ENCODE measurements around the gene FGD6. TPM values are rescaled to one million over a fixed set of nuclear protein-coding genes. Genes with fewer than 3 reads are reported as not detected.

Gene FGD6
- polyA plus RNA-seq, 3 donors from 2014 or later: 0.23 to 1.0 TPM; not detected in 1

GRCh38 chr12:95085612-95086011 lies 131.7 kb downstream of the FGD6 start:
- Mint-ChIP-seq H3K9me3 (no peaks in the 10 kb centered on the region), H3K4me3 (no peak overlapping the region), H3K4me1 (no peaks in the 10 kb centered on the region), H3K27me3 (ENCODE audit: low read depth in 3 of 3) (peaks cover 0 to 2% (median 0%) of the 10 kb centered on the region in 3 donors), H3K27ac (no peak overlapping the region), H3K36me3 (no peaks in the 10 kb centered on the region)
- no peak for DNase-seq

GRCh38 chr12:95083938-95084337 lies 133.3 kb downstream of the FGD6 start:
- no peak overlapping the region for H3K27ac Mint-ChIP-seq

GRCh38 chr12:95083471-95083870 lies 133.8 kb downstream of the FGD6 start:
- H3K4me3 Mint-ChIP-seq: no peak overlapping the region
- no peaks in the 10 kb centered on the region for H3K27me3 Mint-ChIP-seq (ENCODE audit: low read depth in 3 of 3)
- no peaks in the 10 kb centered on the region for H3K36me3 Mint-ChIP-seq
- no peaks in the 10 kb centered on the region for H3K4me1 Mint-ChIP-seq
- no peak for DNase-seq
- H3K9me3 Mint-ChIP-seq: no peaks in the 10 kb centered on the region
- no peak overlapping the region for H3K27ac Mint-ChIP-seq

More at GRCh38 chr12:95083938-95084337, 133.3 kb downstream of the FGD6 start:
- no peak for DNase-seq
- H3K36me3 Mint-ChIP-seq: no peaks in the 10 kb centered on the region
- no peaks in the 10 kb centered on the region for H3K4me1 Mint-ChIP-seq
- no peak overlapping the region for H3K4me3 Mint-ChIP-seq
- no peaks in the 10 kb centered on the region for H3K27me3 Mint-ChIP-seq (ENCODE audit: low read depth in 3 of 3)
- H3K9me3 Mint-ChIP-seq: no peaks in the 10 kb centered on the region

- Mint-ChIP-seq H3K9me3 (no peaks in the 10 kb centered on the region), H3K27me3 (ENCODE audit: low read depth in 3 of 3) (peaks cover 2 to 8% (median 3%) of the 10 kb centered on the region in 3 donors), H3K36me3 (no peaks in the 10 kb centered on the region), H3K4me3 (no peak overlapping the region), H3K4me1 (peaks cover 10 to 12% of the 10 kb centered on the region in 2 donors), H3K27ac (no peak overlapping the region)
- no peak for DNase-seq
Observed at GRCh38 chr12:95077341-95077740, 139.9 kb downstream of the FGD6 start.

GRCh38 chr12:95074766-95075165 lies 142.5 kb downstream of the FGD6 start:
- no peak overlapping the region for H3K27ac Mint-ChIP-seq
- peaks cover 16 to 27% of the 10 kb centered on the region in 2 donors for H3K4me1 Mint-ChIP-seq
- peaks cover 2 to 10% (median 4%) of the 10 kb centered on the region in 3 donors for H3K27me3 Mint-ChIP-seq (ENCODE audit: low read depth in 3 of 3)
- H3K36me3 Mint-ChIP-seq: no peaks in the 10 kb centered on the region
- DNase-seq: no peak
- no peaks in the 10 kb centered on the region for H3K9me3 Mint-ChIP-seq
- H3K4me3 Mint-ChIP-seq: no peak overlapping the region

- no peak for DNase-seq
- peaks cover 2 to 10% (median 4%) of the 10 kb centered on the region in 3 donors for H3K27me3 Mint-ChIP-seq (ENCODE audit: low read depth in 3 of 3)
- no peaks in the 10 kb centered on the region for H3K9me3 Mint-ChIP-seq
- H3K4me1 Mint-ChIP-seq: peaks cover 21 to 33% of the 10 kb centered on the region in 2 donors
- peak overlapping the region; percentile 82 to 96 (median 90) for H3K27ac Mint-ChIP-seq
- no peaks in the 10 kb centered on the region for H3K36me3 Mint-ChIP-seq
- peak overlapping the region; percentile 89 to 98 (median 96) for H3K4me3 Mint-ChIP-seq
Observed at GRCh38 chr12:95073698-95074520, 143.4 kb downstream of the FGD6 start.

- H3K36me3 Mint-ChIP-seq: peaks cover 0 to 2% (median 0%) of the 10 kb centered on the region in 3 donors
- H3K4me1 Mint-ChIP-seq: peaks cover 21 to 35% of the 10 kb centered on the region in 2 donors
- H3K27me3 Mint-ChIP-seq (ENCODE audit: low read depth in 3 of 3): peaks cover 2 to 10% (median 4%) of the 10 kb centered on the region in 3 donors
- peak within 1 kb of the TSS; percentile 89 to 98 (median 96) for H3K4me3 Mint-ChIP-seq
- peak within 1 kb of the TSS; percentile 82 to 96 (median 90) for H3K27ac Mint-ChIP-seq
- peak; percentile 88 to 93 (median 91) for DNase-seq
- H3K9me3 Mint-ChIP-seq: no peaks in the 10 kb centered on the region
Observed at GRCh38 chr12:95072900-95073697, 144.2 kb downstream of the FGD6 start, which contains the start of gene NR2C1. NR2C1 (minus strand) TSS chr12:95073618; CDS start chr12:95067384, 6,234 bp downstream.

GRCh38 chr12:95070378-95070777 lies 146.9 kb downstream of the FGD6 start:
- no peak overlapping the region for H3K27ac Mint-ChIP-seq
- H3K36me3 Mint-ChIP-seq: peaks cover 3 to 10% (median 8%) of the 10 kb centered on the region in 3 donors

GRCh38 chr12:95066091-95066855 lies 151.0 kb downstream of the FGD6 start:
- no peak overlapping the region for H3K27ac Mint-ChIP-seq
- H3K27me3 Mint-ChIP-seq (ENCODE audit: low read depth in 3 of 3): peaks cover 0 to 2% (median 0%) of the 10 kb centered on the region in 3 donors
- H3K4me1 Mint-ChIP-seq: peaks cover 10 to 20% of the 10 kb centered on the region in 2 donors
- H3K9me3 Mint-ChIP-seq: no peaks in the 10 kb centered on the region
- no peak for DNase-seq
- no peak overlapping the region for H3K4me3 Mint-ChIP-seq
- peaks cover 14 to 22% (median 18%) of the 10 kb centered on the region in 3 donors for H3K36me3 Mint-ChIP-seq

More at GRCh38 chr12:95070378-95070777, 146.9 kb downstream of the FGD6 start:
- Mint-ChIP-seq H3K4me1 (peaks cover 22 to 38% of the 10 kb centered on the region in 2 donors), H3K9me3 (no peaks in the 10 kb centered on the region), H3K4me3 (peak overlapping the region in 1 of 5 donors; percentile 15), H3K27me3 (ENCODE audit: low read depth in 3 of 3) (peaks cover 2 to 10% (median 4%) of the 10 kb centered on the region in 3 donors)
- DNase-seq: no peak

- no peak overlapping the region for H3K27ac Mint-ChIP-seq
- no peak for DNase-seq
- no peak overlapping the region for H3K4me3 Mint-ChIP-seq
- H3K27me3 Mint-ChIP-seq (ENCODE audit: low read depth in 3 of 3): no peaks in the 10 kb centered on the region
- H3K36me3 Mint-ChIP-seq: peaks cover 9 to 30% (median 21%) of the 10 kb centered on the region in 3 donors
- H3K4me1 Mint-ChIP-seq: no peaks in the 10 kb centered on the region
- no peaks in the 10 kb centered on the region for H3K9me3 Mint-ChIP-seq
Observed at GRCh38 chr12:95060951-95061350, 156.3 kb downstream of the FGD6 start.

- Mint-ChIP-seq H3K27ac (no peak overlapping the region), H3K9me3 (no peaks in the 10 kb centered on the region), H3K27me3 (ENCODE audit: low read depth in 3 of 3) (no peaks in the 10 kb centered on the region), H3K4me1 (no peaks in the 10 kb centered on the region), H3K4me3 (no peak overlapping the region), H3K36me3 (peaks cover 14 to 36% (median 25%) of the 10 kb centered on the region in 3 donors)
- no peak for DNase-seq
Observed at GRCh38 chr12:95059984-95060383, 157.3 kb downstream of the FGD6 start.

GRCh38 chr12:95057424-95057823 lies 159.8 kb downstream of the FGD6 start:
- no peak for DNase-seq
- Mint-ChIP-seq H3K27me3 (ENCODE audit: low read depth in 3 of 3) (no peaks in the 10 kb centered on the region), H3K9me3 (no peaks in the 10 kb centered on the region), H3K4me3 (no peak overlapping the region), H3K36me3 (peaks cover 10 to 32% (median 15%) of the 10 kb centered on the region in 3 donors), H3K27ac (no peak overlapping the region), H3K4me1 (no peaks in the 10 kb centered on the region)

GRCh38 chr12:95055057-95055456 lies 162.2 kb downstream of the FGD6 start:
- H3K27me3 Mint-ChIP-seq (ENCODE audit: low read depth in 3 of 3): no peaks in the 10 kb centered on the region
- H3K4me1 Mint-ChIP-seq: no peaks in the 10 kb centered on the region
- H3K4me3 Mint-ChIP-seq: no peak overlapping the region
- H3K36me3 Mint-ChIP-seq: peaks cover 12 to 37% (median 16%) of the 10 kb centered on the region in 3 donors
- DNase-seq: no peak
- no peaks in the 10 kb centered on the region for H3K9me3 Mint-ChIP-seq
- no peak overlapping the region for H3K27ac Mint-ChIP-seq
